SK-N-SH (cell line): ENCODE data around the gene BOD1L1.

Source experiments
- FOSL2 ChIP-seq: IDR thresholded peaks from 2 replicates; pipeline ENCODE4 v1.4.0; 2012; ENCODE audit warnings: low read depth, mild to moderate bottlenecking, moderate library complexity, borderline replicate concordance
- JUND ChIP-seq: IDR thresholded peaks from 2 replicates; pipeline ENCODE4 v1.4.0; 2012
- MXI1 ChIP-seq: IDR thresholded peaks from 2 replicates; pipeline ENCODE4 v1.6.1; 2012; ENCODE audit warnings: mild to moderate bottlenecking, low read depth, low read length, improper control_type of control experiment
- POLR2AphosphoS5 ChIP-seq: IDR thresholded peaks from 2 replicates; pipeline ENCODE4 v1.6.1; 2012; ENCODE audit warnings: low read depth, low read length
- TAF1 ChIP-seq: IDR thresholded peaks from 2 replicates; pipeline ENCODE4 v1.6.1; 2012; ENCODE audit warnings: low read depth, mild to moderate bottlenecking, low read length, moderate library complexity, borderline replicate concordance
- TCF12 ChIP-seq: IDR thresholded peaks from 2 replicates; pipeline ENCODE4 v1.4.0; 2012
- YY1 ChIP-seq: IDR thresholded peaks from 2 replicates; pipeline ENCODE4 v1.4.0; 2012; ENCODE audit warnings: low read depth, mild to moderate bottlenecking
- TF ChIP-seq, protein P1 (sequence below): IDR thresholded peaks from 2 replicates; pipeline ENCODE4 v1.4.0; 2012; ENCODE audit warnings: low read depth
- TF ChIP-seq, protein P2 (sequence below): fragments of 200-600 bp; sonication (generic); IDR thresholded peaks from 2 replicates; pipeline ENCODE4 v1.6.1; 2017; ENCODE audit warnings: antibody characterized with exemption, mild to moderate bottlenecking, moderate library complexity
- TF ChIP-seq, protein P3 (sequence below): IDR thresholded peaks from 2 replicates; pipeline ENCODE4 v1.4.0; 2012; ENCODE audit warnings: low read depth, borderline replicate concordance

DNA sequence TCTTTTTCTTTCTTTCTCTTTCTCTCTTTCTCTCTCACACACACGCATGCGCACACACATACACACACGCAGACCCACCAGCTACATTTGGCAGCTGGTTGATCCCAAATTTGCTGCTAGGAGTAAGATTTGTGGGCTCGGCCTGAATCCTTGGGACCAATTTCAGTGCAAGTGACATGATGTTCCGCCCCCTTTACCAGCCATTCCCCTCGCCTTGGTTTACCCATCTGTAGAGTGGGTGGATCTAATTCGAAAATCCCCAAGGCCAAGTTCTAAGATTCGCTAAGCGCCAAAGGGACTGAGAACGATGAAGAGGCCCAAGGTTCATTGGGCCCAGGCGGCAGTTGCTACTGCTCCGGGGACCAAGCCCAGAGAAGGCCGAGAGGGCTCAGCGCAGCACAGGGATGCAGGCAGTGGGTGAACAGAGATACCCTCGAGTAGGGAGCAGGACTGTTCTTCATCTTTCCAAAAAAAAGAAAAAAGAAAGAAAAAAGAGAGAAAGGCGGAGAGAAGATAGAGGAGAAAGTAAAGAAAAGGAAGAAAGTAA is 89.0 kb downstream of the BOD1L1 start:
- TF ChIP-seq JUND, result no peak
- no peak for TF ChIP-seq YY1
- TF ChIP-seq, protein P1, sequence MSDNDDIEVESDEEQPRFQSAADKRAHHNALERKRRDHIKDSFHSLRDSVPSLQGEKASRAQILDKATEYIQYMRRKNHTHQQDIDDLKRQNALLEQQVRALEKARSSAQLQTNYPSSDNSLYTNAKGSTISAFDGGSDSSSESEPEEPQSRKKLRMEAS, result no peak
- TF ChIP-seq, protein P2, sequence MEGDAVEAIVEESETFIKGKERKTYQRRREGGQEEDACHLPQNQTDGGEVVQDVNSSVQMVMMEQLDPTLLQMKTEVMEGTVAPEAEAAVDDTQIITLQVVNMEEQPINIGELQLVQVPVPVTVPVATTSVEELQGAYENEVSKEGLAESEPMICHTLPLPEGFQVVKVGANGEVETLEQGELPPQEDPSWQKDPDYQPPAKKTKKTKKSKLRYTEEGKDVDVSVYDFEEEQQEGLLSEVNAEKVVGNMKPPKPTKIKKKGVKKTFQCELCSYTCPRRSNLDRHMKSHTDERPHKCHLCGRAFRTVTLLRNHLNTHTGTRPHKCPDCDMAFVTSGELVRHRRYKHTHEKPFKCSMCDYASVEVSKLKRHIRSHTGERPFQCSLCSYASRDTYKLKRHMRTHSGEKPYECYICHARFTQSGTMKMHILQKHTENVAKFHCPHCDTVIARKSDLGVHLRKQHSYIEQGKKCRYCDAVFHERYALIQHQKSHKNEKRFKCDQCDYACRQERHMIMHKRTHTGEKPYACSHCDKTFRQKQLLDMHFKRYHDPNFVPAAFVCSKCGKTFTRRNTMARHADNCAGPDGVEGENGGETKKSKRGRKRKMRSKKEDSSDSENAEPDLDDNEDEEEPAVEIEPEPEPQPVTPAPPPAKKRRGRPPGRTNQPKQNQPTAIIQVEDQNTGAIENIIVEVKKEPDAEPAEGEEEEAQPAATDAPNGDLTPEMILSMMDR, result no peak
- TF ChIP-seq POLR2AphosphoS5, result no peak
- no peak for TF ChIP-seq MXI1
- TF ChIP-seq, protein P3, sequence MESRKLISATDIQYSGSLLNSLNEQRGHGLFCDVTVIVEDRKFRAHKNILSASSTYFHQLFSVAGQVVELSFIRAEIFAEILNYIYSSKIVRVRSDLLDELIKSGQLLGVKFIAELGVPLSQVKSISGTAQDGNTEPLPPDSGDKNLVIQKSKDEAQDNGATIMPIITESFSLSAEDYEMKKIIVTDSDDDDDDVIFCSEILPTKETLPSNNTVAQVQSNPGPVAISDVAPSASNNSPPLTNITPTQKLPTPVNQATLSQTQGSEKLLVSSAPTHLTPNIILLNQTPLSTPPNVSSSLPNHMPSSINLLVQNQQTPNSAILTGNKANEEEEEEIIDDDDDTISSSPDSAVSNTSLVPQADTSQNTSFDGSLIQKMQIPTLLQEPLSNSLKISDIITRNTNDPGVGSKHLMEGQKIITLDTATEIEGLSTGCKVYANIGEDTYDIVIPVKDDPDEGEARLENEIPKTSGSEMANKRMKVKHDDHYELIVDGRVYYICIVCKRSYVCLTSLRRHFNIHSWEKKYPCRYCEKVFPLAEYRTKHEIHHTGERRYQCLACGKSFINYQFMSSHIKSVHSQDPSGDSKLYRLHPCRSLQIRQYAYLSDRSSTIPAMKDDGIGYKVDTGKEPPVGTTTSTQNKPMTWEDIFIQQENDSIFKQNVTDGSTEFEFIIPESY, result no peak
- TF ChIP-seq TCF12, result no peak
- no peak for TF ChIP-seq FOSL2
- TF ChIP-seq TAF1, result no peak
